ENCODE measurements around the gene PRMT7. TPM values are rescaled to one million over a fixed set of nuclear protein-coding genes. Genes with fewer than 3 reads are reported as not detected.

PRMT7 gene
- total and polyA plus RNA-seq, 10 donors = 25.0 to 66.4 (median 42.0) TPM

GRCh38 chr16:68343137-68343536 is 32.3 kb downstream of the PRMT7 start:
- H3K4me3 ChIP-seq = no peak overlapping the region
- no peaks in the 10 kb centered on the region for H3K4me1 ChIP-seq
- H3K9me3 ChIP-seq = no peaks in the 10 kb centered on the region
- WGBS, 5 donors = 94 to 97% (median 96%) methylated on average over 7 of the region's 7 CpGs
- DNase-seq = no peak
- H3K27me3 ChIP-seq (replicated peaks in 1 of 7) = no peaks in the 10 kb centered on the region
- peaks cover 0 to 100% (median 87%) of the 10 kb centered on the region in 6 donors for H3K36me3 ChIP-seq
- no peak overlapping the region for H3K27ac ChIP-seq
- intact Hi-C loops (cut with DNase I; ENCODE audit: low total_unique reads) = no loop called here
- no peak for TF ChIP-seq POLR2AphosphoS5 (IDR thresholded peaks at IDR 0.05)
- no peak for TF ChIP-seq POLR2A (IDR thresholded peaks at IDR 0.05)
- TF ChIP-seq, protein P1, sequence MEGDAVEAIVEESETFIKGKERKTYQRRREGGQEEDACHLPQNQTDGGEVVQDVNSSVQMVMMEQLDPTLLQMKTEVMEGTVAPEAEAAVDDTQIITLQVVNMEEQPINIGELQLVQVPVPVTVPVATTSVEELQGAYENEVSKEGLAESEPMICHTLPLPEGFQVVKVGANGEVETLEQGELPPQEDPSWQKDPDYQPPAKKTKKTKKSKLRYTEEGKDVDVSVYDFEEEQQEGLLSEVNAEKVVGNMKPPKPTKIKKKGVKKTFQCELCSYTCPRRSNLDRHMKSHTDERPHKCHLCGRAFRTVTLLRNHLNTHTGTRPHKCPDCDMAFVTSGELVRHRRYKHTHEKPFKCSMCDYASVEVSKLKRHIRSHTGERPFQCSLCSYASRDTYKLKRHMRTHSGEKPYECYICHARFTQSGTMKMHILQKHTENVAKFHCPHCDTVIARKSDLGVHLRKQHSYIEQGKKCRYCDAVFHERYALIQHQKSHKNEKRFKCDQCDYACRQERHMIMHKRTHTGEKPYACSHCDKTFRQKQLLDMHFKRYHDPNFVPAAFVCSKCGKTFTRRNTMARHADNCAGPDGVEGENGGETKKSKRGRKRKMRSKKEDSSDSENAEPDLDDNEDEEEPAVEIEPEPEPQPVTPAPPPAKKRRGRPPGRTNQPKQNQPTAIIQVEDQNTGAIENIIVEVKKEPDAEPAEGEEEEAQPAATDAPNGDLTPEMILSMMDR (IDR thresholded peaks at IDR 0.05 in 8 of 11, conservative IDR thresholded peaks at IDR 0.05 in 3 of 11) = no peak

GRCh38 chr16:68344252-68344651 is 33.4 kb downstream of the PRMT7 start:
- DNase-seq = peak; percentile 12
- intact Hi-C loops (cut with DNase I; ENCODE audit: low total_unique reads) = no loop called here
- peaks cover 0 to 100% (median 88%) of the 10 kb centered on the region in 6 donors for H3K36me3 ChIP-seq

GRCh38 chr16:68345351-68345810 is 34.6 kb downstream of the PRMT7 start:
- Histone ChIP-seq H3K27me3 (replicated peaks in 1 of 7) (no peaks in the 10 kb centered on the region), H3K9me3 (no peaks in the 10 kb centered on the region), H3K27ac (no peak overlapping the region), H3K4me1 (no peaks in the 10 kb centered on the region), H3K4me3 (no peak overlapping the region), H3K36me3 (peaks cover 0 to 100% (median 87%) of the 10 kb centered on the region in 6 donors)
- no peak for DNase-seq
- TF ChIP-seq, protein P1 (IDR thresholded peaks at IDR 0.05 in 8 of 11, conservative IDR thresholded peaks at IDR 0.05 in 3 of 11) = no peak
- no peak for TF ChIP-seq POLR2A (IDR thresholded peaks at IDR 0.05)
- no peak for TF ChIP-seq POLR2AphosphoS5 (IDR thresholded peaks at IDR 0.05)
- intact Hi-C loops (cut with DNase I; ENCODE audit: low total_unique reads) = no loop called here
- WGBS, 5 donors = 67 to 82% (median 77%) methylated on average over 11 of the region's 11 CpGs

More at GRCh38 chr16:68344252-68344651, 33.4 kb downstream of the PRMT7 start:
- H3K27ac ChIP-seq = no peak overlapping the region
- H3K4me1 ChIP-seq = no peaks in the 10 kb centered on the region
- TF ChIP-seq POLR2AphosphoS5 (IDR thresholded peaks at IDR 0.05) (no peak), POLR2A (IDR thresholded peaks at IDR 0.05) (no peak)
- TF ChIP-seq, protein P1 (IDR thresholded peaks at IDR 0.05 in 8 of 11, conservative IDR thresholded peaks at IDR 0.05 in 3 of 11) = no peak
- 74 to 90% (median 86%) methylated on average over 11 of the region's 11 CpGs for WGBS, 5 donors
- H3K4me3 ChIP-seq = no peak overlapping the region
- no peaks in the 10 kb centered on the region for H3K27me3 ChIP-seq (replicated peaks in 1 of 7)
- no peaks in the 10 kb centered on the region for H3K9me3 ChIP-seq

- no peak overlapping the region for H3K27ac ChIP-seq
Measured at GRCh38 chr16:68345958-68346635, 35.3 kb downstream of the PRMT7 start.

More at GRCh38 chr16:68345958-68346635, 35.3 kb downstream of the PRMT7 start:
- Histone ChIP-seq H3K27me3 (replicated peaks in 1 of 7) (no peaks in the 10 kb centered on the region), H3K36me3 (peaks cover 0 to 100% (median 86%) of the 10 kb centered on the region in 6 donors), H3K9me3 (no peaks in the 10 kb centered on the region), H3K4me1 (no peaks in the 10 kb centered on the region), H3K4me3 (no peak overlapping the region)
- WGBS, 5 donors = 94 to 99% (median 96%) methylated on average over 16 of the region's 16 CpGs
- intact Hi-C loops (cut with DNase I; ENCODE audit: low total_unique reads) = no loop called here
- no peak for DNase-seq
- TF ChIP-seq, protein P1 (IDR thresholded peaks at IDR 0.05 in 8 of 11, conservative IDR thresholded peaks at IDR 0.05 in 3 of 11) = no peak
- no peak for TF ChIP-seq POLR2A (IDR thresholded peaks at IDR 0.05)
- no peak for TF ChIP-seq POLR2AphosphoS5 (IDR thresholded peaks at IDR 0.05)
